Dermis microvascular lymphatic vessel endothelial cell (primary cell): ENCODE data around the gene PARD3. TPM values are rescaled to one million over a fixed set of nuclear protein-coding genes. Genes with fewer than 3 reads are reported as not detected.

ENCODE experiments used
- DNase-seq, 2 donors: peaks; one replicate each; pipeline versions ENCODE4 v3.0.0 to v3.0.0-alpha.2; 2010; ENCODE audit warnings: low read depth in 2 of 2
- total RNA-seq: library from RNA; depleted of rRNA; stranded (reverse); fragments of >200 nt; gene quantifications from 2 replicates; pipeline ENCODE4 v1.2.1, GENCODE V29; 2014

PARD3 gene
- total RNA-seq, 1 donor from 2014 or later: 22.6 TPM

DNA sequence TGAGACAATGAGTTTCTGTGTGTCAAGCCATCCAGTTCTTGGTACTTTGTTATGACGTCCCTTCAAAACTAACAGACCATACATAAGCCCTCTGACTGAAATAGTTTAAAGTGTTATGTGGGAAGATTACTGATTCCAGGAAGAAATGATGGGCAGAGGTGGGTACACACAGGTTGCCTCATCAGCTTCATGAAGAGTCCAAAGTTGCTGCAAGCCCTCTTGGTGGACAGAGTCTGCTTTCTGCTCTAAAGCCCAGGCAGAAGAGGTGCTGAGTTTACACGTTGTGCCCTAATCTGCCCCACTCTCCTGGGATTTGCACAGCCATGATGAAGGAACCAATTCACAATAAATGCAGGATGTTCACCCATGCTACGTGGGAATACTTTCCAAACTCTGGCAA is 187.4 kb downstream of the PARD3 start:
- no peak for DNase-seq

- no peak for DNase-seq
These were observed 187.8 kb downstream of the PARD3 start for GRCh38 chr10:34627331-34627730.

- DNase-seq: no peak
These were observed 188.8 kb downstream of the PARD3 start for GRCh38 chr10:34626158-34626880.

DNA sequence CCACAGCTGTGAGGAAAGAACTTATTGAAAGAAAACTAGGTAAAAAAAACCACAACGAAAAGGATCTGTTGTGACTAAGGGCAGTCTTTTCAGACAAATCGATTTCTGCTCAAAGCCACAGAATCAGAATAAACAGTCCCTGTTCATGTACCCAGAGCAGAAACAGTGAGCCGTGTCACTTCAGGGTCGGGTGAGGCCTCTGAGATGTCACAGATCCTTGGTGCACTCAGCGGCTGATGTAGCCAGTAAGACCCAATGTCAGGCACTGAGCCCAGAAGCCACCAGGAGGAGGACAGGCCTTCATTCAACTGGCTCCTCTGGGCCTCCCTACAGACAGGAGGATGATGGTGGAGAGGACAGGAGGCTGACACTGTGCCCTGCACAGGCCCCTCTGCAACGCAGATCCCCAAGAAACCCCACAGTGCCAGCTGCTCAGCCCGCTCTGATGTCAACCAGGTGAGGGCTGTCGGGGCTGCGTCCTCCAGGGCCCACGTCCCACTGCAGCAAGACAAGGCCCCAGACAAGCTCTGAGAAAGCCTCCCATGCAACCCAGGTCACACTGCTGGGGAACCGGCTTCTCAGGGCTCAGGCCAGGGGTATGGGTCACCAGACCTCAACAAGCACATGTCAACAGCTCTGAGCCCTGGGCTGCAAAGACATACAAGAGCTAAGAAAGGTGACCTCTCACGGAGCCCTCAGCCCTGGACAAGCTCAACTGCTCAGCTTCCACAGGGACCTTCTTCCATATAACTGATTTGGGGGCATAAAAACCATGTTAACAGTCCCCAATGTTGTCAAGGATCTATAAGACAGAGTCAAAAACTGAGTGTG is 190.6 kb downstream of the PARD3 start:
- no peak for DNase-seq

GRCh38 chr10:34622945-34623344 is 192.2 kb downstream of the PARD3 start:
- DNase-seq: no peak

GRCh38 chr10:34618611-34619010 is 196.5 kb downstream of the PARD3 start:
- no peak for DNase-seq

DNA sequence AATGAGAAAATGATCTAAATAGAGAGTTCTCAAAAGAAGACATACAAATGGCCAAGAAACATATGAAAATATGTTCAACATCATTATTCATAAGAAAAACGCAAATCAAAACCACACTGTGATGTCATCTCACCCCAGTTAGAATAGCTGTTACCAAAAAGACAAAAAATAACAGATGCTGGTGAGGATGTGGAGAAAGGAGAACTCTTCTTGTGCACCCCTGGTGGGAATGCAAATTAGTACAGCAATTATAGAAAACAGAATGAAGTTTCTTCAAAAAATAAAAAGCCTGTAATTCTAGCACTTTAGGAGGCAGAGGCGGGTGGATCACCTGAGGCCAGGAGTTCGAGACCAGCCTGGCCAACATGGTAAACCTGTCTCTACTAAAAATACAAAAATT is 199.3 kb downstream of the PARD3 start:
- DNase-seq: no peak

DNA sequence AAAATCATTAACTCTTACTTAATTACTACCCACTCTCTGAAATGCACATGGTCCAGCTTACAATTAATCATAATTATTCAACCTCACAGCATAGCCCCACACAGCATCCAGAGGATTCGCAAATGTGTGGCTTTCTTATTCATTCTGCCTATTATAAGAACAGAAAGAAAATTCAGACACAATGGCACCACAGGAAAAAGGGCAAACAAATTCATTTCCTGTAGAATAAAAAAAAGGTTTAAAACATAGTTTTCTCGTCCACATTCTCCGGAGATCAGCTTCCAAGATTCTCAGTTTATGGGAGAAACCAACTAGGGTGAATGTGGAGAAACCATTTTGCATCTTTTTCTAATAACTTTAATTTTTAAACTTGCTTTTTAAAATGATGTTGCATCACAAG is 201.6 kb downstream of the PARD3 start:
- peak in 1 of 2 donors; percentile 25 for DNase-seq

GRCh38 chr10:34612938-34613337 is 202.2 kb downstream of the PARD3 start:
- DNase-seq: no peak

DNA sequence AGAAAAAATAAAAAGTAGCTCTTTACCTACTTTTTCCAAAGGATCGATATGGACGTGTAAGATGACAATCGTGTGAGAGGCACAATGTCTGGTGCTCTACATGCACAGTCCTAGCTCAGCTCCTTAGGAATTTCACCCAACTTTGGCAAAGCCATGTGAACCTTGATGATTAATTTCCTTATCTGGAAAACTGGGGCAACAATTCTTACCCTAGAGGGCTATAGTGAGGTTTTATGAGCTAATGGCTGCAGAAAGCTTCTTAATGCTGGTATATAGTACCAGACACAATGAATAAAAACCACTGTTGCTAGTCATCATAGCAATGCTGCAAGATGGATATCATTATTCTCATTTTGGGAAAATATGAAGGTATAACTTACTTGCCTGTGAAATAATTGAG is 202.7 kb downstream of the PARD3 start:
- DNase-seq: peak in 1 of 2 donors; percentile 10

GRCh38 chr10:34609287-34609940 is 205.7 kb downstream of the PARD3 start:
- DNase-seq: no peak

DNA sequence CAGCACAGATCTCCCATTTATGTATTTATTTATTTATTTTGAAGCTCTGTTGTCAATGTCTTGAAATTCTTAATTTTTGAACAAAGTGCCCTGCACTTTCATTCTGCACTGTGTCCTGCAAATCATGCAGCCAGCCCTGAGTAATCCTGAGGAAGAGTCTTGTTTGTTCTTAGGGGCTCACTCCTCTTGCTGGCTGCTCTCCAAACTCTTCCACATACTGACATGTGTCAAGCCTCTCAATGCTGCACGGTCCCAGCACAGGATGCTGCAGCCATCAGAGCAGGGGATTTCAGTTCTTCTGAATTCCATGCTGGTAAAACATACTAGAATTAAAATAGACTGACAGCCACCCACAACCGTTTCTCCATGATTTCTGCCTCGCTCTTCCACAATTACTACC is 207.2 kb downstream of the PARD3 start:
- peak in 1 of 2 donors; percentile 67 for DNase-seq

GRCh38 chr10:34606890-34607289 is 208.2 kb downstream of the PARD3 start:
- no peak for DNase-seq

- DNase-seq: no peak
These were observed 212.6 kb downstream of the PARD3 start for GRCh38 chr10:34602478-34602877.

DNA sequence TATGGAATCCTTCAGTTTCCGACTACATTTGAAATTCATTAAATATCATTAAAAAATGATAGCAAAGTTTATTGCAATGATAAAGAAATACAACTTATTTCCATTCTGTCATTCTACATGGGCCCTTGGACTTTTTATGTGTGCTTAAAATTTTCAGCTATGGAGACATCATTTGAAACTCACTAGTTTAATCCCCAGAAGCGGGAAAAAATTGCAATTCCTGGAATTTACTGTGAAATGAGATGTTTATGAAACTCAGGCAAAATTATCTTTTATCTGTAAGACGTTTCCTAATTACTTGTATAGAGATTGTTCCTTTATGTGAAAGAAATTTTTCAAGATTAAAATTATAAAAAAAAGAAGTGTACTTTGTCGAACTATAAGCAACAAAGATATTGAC is 213.4 kb downstream of the PARD3 start:
- no peak for DNase-seq

DNA sequence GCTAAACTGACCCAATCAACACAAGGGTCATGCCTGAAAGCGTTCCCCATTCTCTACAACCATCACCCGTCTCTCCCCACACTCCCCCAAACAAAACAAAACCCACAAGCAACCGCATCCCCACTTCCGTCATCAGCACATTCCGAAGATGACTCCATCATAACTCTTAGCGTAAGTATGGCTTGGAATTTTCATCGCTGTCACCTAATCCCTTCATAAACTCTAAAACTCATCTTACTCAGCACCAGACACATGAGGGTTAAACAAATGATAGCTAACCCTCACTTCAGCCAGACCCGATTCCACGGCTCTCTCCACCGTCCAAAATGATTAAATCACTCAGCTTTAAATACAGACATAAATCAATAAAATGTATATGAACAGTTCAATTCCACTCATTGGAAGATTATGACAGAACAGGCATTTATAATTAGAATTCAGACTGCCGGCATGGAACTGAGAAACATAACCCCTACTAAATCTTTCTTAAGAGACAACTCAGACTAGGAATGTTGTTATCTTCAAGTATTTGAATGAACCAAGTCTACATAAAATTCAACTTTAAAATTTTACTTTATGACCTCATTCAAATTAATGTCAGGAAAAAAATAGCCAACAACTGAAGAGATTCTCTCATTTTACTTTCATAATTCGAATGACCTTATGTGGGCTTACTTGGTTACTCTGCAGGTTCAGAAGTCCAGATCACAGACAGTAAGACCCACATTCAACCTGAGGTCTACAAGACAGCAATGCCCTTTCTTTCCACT is 215.9 kb downstream of the PARD3 start:
- DNase-seq: no peak

- DNase-seq: no peak
These were observed 218.7 kb downstream of the PARD3 start for GRCh38 chr10:34596351-34596750.

- DNase-seq: no peak
These were observed 221.2 kb downstream of the PARD3 start for GRCh38 chr10:34593930-34594329.

DNA sequence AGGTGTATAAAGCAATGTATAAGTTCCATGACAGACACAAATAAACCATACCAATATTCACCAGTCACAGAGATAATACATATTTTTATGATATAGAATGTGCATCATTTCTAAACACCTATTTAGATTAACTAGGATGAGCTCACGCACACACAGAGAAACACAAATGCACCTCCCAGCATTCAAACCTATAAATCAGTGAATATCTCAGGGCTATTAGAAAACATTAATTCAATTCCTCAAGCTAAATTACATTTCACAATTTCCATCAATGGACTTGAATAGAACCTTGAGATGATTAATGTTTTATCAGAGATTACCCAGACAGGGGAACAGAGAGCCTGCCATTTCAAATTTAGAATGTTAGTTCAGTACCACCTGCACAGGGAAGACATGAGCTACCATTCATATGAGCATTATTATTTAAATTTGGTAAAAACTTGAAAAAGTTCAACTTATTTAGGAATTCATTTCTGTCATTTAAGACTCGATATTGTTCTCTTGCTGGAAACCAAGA is 221.7 kb downstream of the PARD3 start:
- no peak for DNase-seq

GRCh38 chr10:34590793-34591192 is 224.3 kb downstream of the PARD3 start:
- DNase-seq: no peak

DNA sequence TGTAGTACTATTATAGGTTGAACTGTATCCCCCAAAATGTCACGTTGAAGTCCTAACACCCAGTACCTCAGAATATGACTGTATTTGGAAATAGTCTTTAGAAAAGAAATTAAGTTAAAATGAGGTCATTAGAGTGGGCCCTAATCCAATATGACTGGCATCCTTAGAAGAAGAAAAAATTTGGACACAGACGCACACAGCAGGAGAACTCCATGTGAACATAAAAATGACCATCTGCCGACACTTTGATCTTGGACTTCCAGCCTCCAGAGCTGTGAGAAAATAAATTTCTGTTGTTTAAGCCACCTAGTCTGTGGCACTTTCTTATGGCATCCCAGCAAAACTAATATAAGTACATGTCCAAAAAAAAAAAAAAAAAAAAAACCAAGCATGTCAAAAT is 225.8 kb downstream of the PARD3 start:
- no peak for DNase-seq

- DNase-seq: no peak
These were observed 227.4 kb downstream of the PARD3 start for GRCh38 chr10:34587680-34588019.
